Measurements from ENCODE around the gene EHD3.
"Not testable (repeated sequence)": the region's sequence is repeated elsewhere in the genome, so short reads cannot be mapped to it uniquely, and the experiment has no call there.

The EHD3 gene

DNA sequence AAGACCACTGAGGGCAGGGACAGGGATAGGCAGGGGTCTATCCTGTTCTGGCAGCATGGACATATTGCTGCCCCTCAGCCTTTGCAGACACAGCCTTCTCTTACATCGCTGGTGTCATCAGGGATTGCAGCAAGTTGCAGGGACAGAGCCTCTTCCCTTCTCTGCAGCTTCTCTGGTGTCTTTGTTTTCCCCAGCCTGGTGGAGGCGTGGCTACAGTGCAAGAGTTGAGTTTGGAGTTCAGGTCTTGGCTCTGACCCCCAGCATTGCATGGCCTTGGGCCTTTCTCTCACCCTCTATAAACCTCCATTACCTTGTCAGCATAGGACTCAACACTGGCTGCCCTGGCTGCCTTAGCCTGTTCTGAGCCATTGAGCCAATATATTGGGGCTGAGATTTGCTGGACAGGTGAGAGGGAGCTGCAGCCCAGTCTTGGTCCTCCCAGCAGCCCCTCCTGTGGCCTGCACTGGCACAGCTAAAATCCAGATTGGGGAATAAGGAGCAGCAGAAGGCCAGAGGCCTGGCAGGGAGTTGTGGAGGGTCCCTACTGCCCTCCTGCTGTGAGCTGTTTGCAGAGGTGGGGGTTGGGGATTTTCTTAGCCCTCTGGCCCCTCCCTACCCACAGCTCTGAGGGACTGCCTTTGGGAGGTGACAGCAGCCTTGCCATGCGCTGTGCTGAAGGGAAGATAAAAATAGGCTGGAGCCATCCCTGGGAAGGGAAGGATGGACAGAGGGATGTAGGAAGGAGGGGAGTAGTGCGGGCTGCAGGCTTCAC is 22.8 kb downstream of the EHD3 start:
- no peak for DNase-seq

DNA sequence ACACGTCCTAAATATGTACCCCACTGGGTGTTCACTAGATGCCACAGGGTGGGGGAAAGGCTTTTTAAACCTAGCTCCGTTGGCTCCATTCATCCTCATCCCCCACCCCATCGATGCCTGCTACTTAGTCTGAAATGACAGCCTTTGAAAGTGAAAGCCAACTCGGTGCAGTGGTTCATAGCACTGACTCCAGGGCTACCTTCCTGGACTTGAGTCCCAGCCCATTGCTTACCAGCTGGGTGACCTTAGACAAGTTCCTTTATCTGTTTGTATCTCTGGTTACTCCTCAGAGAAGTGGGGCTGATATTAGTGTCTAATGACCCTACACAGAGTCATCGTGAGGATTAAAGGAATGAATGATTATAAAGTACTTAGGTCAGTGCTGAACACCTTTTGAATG is 24.4 kb downstream of the EHD3 start:
- DNase-seq: no peak

DNA sequence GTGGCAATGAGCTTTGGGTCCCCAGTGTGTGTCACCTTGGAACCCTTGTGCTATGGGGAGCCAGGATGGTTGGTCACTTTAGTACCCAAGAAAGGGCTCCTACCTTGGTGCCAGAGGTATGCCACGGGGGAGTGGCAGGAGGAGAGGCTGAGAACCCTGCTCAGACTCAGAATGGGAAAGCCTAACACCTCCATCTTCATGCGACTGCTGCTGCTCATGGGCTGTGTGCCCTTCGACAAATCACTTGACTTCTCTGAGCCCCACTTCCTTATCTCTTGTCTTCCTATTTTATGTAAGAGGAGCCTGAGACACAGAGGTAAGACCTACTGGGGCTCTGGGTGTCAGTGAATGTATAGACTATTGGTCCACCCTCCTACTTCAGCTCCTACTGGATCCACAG is 25.1 kb downstream of the EHD3 start:
- no peak for DNase-seq

DNA sequence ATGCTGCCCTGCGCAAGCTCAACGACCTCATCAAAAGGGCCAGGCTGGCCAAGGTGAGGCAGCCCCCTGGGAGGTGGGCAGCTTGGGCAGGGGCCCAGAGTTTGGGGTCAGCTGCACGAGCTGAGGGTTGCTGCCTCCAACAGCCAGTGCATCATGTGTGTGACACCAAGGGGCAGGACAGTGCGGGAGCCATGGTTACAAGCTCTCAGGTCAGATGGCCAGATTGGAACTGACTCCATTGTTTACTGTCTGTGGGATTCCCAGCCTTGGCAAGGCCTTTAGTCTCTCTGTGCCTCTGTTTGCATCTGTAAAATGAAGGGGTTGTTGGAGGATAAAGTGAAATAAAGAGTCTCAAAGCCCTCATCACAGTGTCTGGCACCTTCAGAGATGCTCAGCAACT is 26.9 kb downstream of the EHD3 start:
- DNase-seq: no peak

DNA sequence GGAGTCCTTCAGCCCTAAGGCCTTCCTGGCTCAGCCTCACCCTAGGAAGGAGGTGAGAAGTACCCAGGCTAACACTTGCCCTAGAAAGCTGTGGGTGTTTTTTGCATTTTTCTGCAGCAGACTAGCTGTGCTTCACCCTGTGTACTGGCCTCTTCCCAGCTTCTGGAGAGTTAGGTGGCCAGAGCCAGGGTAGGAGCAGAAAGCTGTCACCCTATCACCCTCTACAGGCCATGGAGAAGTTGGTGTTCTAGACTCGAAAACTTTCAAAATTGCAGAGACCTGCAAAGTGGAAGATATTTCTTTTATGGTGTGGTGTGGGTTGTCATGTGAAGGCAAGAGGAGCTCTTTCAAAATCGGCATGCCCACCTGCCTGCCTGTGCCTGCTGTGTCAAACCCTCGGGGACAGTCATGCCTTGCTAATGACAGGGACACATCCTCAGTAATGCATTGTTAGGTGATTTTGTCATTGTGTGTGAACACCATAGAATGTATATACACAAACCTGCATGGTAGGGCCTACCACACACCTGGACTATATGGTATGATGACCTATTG is 29.8 kb downstream of the EHD3 start:
- DNase-seq: no peak

DNA sequence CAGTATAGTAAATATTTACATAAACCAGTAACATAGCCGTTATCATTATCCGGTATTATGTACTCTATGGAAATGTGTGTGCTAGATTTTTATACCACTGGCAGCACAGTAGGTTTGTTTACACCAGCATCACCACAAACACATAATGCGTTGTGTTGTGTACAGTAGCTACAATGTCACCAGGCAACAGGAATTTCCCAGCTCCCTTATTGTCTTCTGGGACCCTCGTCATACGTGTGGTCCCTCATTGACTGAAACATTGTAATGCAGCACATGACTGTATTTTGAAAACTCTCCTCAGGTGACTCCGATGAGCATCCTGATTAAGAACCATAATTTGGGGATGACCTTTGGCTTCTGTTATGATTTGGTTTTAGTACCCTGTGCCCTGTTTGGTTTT is 31.3 kb downstream of the EHD3 start:
- no peak for DNase-seq

DNA sequence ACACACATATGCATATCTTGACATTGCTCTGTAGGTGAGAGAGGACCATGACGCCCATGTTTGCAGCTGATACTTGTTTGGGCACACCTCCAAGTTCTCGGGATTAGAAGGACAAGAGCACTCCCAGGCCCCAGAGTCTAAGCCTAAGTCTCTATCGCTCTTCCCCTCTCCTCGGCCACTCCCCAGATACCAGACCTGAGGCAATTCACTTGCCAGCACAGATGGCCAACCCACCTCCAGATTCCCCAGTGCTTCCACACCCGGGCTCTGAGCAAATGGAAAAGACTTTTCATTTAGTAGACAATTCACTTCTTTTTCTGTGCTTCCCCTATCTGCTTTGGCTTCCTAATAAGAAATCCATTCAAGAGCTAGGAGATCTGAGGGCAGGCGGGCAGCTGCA is 32.9 kb downstream of the EHD3 start:
- DNase-seq: no peak

DNA sequence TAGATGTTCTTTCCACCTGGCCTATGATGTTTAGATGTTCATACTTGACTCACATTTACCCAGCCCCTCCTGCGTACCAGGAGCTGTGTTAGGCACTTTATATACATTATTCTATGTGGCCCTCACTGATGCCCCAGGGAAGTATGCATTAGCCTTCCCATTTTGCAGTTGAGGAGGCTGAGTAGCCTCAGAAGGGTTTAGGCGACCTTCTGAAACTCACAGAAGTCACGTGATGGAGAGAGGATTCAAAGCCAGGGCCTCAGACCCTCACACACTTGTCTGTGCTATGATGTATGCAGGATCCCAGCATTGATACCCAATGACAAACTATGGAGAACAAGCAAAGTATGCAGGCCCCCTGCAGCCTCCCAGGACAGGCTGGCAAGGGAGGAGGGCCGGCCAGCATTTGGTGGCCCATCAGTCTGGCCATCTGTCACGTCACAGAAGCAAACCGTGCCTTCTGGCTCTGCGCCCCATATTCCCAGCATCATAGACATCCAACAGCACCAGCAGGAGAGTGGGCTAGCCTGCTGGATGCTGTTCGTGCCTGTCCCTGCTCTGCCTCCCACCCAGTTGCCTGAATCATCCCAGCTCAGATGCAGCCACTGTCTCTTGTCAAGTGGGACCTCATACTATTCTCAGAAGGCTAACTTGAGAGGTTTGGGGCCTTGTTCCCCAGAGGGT is 33.6 kb downstream of the EHD3 start:
- DNase-seq: no peak

DNA sequence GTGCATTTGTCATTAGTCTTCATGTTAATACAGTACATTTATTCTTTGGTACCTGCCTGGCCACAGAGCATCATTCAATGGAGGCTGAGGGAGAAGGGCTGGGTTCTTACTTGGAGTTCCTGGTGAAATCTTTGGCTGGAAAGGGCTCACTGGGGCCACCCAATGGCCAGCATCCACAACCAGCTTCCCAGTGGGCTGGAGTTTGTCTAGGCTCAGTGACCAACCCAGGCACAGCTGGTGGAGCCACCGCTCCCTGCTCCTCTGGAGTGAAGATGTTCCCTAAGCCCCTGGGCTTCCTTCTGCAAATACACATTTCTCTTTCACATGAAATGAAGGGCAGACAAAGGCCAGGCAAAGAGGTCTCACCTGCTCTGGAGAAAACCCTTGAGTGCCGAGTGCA is 34.4 kb downstream of the EHD3 start:
- DNase-seq: no peak

DNA sequence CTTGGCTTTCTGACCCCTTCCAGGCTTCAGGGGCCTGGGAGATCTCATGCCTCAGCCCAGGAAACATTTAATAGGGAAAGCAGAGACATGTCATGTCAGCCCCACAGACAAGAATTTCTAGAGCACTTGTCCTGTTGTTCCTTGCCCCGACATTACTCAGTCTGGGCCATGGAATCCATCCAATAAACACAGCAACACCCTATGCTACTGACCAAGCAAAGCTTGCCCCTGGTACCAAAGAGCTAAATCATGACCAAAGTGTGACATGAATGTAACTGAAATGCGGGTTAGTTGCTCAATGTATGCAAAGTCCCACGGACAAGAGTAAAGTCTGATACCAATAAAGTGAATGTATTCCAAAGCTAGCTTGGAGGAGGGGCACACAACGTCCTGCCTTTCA is 35.1 kb downstream of the EHD3 start:
- DNase-seq: no peak

DNA sequence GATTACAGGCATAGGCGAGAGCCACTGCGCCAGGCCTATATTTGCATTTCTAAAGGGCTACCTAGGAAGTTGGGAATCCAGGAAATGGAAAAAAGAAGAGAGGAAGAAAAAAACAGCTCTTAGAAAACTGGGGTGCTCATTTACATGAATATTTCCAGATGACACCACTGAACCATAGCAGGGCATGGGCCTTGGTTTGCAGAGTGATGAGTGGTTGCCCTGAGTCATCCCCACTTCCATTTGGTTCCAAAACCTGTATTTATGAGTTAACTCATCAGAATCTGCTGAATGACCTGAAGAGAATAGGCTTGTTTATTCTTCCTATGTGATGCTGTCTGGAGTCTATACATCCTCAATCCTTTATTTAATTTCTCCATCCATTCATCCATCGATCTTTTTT is 36.2 kb downstream of the EHD3 start:
- DNase-seq: no peak

DNA sequence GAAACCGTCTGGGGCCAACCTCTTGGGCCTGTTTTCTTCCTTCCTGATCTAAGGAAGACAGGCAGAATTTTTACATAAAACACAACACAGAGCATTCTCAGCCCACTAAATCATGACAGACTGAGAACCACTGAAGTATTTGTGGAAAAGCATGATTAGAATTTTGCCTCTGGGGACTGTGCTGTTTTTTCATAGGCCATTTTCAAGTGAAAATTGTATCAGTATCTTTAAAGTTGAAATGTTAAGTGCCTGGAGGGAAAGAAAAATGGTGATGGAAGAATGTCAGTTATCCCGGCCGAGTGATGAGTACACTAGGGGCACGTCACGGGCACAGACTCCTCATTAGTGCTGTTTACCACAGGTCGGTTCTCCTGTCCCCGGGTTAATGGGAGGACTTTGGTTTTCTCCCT is 36.9 kb downstream of the EHD3 start:
- DNase-seq: no peak

DNA sequence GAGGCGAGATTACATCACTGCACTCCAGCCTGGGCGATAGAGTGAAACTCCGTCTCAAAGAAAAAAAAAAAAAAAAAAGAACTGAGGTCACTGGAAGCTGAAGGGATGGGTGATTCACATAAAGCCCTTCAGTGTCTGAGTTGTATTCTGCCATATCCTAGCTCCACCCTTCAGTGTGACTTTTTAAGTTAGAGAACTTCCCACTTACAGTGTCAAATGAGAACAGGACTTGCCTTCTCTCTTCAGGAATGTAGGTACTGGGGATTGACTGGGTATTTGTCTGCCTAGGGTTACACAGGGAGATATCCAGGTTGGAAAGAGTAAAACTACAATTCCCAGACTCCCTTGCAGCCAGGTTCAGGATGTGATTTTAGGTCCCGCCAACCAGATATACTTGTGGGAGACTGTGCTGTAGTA is 37.9 kb downstream of the EHD3 start:
- no peak for DNase-seq

DNA sequence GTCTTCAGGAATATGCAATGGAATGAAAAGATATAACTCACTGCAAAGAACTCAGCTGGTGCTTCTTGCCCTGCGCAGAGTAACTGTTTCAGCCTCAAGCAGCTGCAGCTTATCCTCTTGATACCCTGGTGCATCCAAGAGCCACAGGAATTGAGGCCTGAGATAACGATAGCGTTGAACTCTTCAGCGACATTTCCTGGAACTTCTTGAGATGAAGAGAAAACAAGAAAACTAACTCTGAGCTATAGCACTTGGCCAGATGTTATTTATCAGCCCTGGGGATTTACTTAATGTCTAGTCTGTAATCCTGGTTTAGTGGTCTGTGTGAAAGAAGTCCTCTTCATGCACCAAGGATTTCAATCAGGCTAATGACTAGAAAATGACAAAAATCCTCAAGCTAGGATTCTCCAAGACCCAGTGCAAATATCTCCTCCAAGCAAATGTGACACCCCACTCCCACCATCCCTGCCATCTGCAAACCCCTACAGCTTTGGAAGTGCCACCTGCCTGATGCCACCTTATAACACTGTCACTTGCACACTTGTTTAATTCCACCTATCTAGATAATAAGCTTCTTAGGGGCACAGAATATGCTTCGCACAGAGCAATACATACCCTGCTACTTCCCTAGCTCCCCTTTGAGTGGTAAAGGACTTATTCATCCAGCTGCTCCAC is 40.6 kb downstream of the EHD3 start:
- no peak for DNase-seq

DNA sequence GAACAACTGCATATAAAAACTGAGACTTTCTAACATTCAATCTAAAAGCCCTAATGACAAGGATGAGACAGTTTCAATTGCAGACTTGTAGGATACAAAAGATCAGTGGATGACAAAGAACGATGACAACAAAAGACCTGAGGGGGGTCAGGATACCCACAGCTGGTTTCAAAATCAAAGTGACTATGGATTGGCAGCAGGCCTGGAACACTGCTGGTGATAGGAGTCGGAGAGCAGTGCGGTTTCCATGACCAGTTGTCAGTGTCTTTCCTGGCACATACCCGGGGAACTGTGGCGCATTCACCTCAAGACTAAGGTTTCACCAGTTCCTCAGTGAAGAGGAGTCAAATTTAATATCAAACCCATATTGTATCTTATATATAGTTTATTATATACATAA is 42.0 kb downstream of the EHD3 start:
- no peak for DNase-seq

DNA sequence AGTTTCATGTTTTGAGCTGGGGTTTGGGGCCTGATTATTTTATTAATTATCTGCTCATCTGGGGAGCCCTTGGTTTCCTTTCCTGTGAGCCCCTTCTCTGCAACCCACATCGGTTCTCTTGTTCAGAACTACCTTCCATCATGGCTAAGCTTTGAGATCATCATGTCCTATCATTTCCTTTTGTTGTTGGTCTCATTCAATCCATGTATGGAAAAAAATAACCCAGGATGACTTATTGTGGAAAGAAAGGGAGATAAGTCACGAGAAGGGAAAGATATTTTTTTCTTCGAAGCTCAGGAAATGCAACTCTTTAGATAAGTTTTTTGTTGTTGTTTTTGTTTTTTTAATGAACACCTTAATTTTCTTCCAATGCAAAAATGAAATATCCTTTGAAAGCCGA is 43.7 kb downstream of the EHD3 start:
- no peak for DNase-seq

DNA sequence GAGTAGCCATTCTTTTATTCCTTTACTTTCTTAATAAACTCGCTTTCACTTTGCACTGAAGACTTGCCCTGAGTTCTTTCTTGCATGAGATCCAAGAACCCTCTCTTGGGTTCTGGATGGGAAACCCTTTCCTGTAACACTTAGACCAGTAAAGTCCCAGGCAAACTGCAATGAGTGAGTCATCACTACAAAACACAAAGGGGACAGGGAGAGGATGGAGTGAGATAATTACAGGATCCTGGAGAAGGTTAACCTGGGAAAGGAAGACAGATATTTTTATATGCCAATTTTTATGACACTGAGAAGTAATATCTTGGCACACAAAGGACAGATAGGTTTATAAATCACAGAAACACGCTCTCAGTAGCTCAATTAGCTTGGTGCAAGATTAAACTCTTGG is 48.7 kb downstream of the EHD3 start:
- DNase-seq: no peak

DNA sequence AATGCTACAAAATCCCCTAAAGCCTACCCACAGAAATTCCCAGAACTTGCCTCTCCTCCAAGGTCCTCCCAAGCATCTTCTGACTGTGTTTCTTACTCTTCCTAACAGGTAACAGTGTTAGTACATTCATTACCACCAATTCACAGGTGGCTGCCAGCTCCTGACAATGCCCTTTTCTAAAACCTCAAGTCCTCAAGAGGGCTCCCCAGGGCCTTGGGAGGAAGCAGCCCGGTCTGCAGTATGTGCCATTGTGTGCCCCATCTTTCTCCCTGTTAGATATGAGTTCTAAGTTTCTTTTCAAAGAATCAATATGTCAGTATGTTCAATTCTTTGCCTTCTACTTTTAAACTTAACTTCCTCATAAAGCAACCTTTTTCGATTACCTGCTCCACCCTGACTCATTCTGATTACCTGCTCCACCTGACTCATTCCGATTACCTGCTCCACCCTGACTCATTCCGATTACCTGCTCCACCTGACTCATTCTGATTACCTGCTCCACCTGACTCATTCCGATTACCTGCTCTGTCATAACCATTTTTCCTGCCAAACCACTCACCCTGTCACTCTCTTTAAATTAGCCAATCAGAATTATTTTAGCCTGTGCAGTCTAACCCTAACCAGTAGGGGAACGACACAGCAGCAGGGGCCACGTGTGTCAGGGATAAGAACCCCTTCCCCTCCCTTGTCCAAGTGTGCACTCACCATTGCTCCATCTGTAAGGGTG is 49.4 kb downstream of the EHD3 start:
- not testable (repeated sequence) for DNase-seq

DNA sequence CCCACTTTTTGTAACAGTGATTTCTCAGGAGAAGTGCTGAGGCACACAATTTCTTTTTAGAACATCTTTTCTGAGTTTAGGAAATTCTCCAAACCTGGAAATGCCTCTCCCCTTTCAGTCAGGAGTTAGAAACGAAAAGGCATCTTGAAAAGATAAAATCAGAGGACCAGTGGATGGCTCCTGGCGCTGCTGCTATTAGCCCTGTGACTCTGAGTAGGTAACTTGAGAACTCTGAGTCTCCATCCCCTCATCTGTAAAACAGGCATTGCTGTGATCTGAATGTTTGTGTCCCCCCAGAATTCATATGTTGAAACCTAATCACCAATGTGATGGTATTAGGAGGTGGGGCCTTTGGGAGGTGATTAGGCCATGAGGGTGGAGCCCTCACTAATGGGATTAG is 50.2 kb downstream of the EHD3 start:
- no peak for DNase-seq

DNA sequence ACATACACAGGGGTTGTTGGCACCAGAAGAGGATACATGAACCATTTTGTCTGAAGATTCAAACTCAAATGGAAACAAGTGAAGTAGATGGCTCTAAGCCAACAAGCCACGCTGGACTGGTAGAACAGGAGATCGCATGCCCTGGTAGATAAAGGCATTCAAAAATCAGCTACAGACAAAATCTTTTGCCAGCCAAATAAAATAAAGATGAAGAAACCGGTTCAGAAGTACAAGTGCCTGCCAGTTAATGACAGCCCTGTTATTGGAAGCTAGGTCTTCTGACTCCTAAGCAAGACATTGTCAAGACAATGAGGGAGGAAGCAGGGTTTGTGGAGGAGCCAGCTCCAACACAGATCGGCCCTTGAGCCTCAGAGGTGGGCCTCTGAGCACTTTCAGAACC is 52.3 kb downstream of the EHD3 start:
- no peak for DNase-seq

DNA sequence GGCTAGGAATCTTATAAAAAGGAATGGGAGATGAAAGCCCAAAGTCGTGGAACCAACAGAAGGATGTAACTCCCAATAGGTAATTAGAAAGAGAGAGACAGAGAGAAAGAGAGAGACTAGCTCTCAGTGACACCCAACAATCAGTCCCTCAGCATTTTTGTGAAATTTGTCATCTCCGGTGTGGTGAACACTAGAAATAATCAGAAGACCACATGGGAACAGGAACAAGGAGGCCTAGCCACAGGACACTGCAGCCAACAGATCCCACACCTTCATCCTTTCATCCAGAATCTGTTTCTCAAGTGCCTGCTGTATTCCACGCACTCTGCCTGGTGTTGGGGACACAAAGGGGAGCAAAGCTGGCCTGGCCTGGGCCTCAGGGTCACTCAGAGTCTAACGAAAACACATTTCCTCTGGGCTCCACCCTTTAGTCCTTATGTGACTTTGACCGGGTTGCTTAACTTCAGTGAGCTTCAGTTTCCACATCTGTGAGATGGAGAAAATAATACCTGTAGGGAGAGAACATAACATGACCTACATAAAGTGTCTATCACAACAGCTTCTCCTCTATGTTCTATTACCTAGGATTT is 53.1 kb downstream of the EHD3 start:
- no peak for DNase-seq

DNA sequence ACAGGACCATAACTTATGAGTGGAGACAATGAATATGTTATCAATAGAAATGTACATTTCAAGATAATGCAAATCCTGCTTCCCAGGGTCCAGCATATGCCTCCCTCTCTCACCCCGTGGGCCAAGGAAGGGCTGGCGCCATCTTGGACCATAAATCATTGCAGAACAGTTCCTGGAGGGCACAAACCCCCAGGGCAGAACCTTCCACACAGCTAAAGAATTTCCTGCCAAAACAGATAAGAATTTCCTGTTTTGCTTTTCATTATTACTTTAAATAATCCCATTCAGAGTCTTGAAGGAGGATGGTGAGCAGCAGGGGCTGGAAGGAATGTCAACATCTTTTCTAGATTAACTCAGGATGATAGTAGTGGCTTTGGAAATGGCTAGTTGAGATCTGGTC is 53.7 kb downstream of the EHD3 start:
- DNase-seq: no peak

DNA sequence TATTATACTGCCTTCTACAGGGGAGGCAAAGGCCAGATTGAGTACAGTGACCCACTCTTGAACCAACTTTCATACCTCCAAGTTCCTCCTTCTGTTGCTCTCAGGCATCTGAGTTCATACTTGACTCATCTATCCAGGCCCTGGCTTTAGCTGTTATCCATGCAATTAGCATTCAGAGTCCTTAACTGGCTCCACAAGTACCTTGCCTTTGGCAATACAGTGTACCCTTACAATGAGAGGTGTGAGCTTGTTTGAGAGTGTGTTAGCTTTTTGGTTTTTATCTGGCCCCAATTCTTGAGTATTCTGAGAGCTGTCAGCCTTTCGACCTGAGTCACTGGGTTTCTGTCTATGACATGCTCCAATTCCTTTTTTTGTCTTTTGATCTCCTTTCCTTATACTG is 60.2 kb downstream of the EHD3 start:
- no peak for DNase-seq
